MCF 10A (cell line): ENCODE results near the gene FOXP3. TPM values are rescaled to one million over a fixed set of nuclear protein-coding genes. Genes with fewer than 3 reads are reported as not detected.

Source experiments
- BruUV-seq: library from RNA; stranded (reverse); fragments of 400-500 nt; replicated peaks from 2 replicates; lab custom pipeline; 2021; lab: Mats Ljungman, UMichigan
- CTCF ChIA-PET: fragments of 300-600 bp; sonication (Branson Sonifier 250); formaldehyde crosslinking; extraction: SDS; loops from one replicate; lab custom pipeline; 2021; ENCODE audit warnings: antibody characterized with exemption, inconsistent platforms; lab: Yijun Ruan, JAX
- POLR2A ChIA-PET: fragments of 300-600, 350-650 bp; sonication (Branson Sonifier 250); formaldehyde crosslinking; extraction: SDS; loops from one replicate; lab custom pipeline; 2020; ENCODE audit warnings: antibody characterized with exemption, inconsistent platforms; lab: Yijun Ruan, JAX
- DNase-seq: peaks from one replicate; pipeline ENCODE4 v3.0.0-alpha.2; 2018; ENCODE audit not compliant: unreplicated experiment
- H3K27ac Mint-ChIP-seq: one replicate; pipeline ENCODE4 v1.8.0; 2022; ENCODE audit warnings: mild to moderate bottlenecking, low read depth, mixed read lengths; ENCODE audit not compliant: unreplicated experiment
- H3K27me3 Mint-ChIP-seq: one replicate; pipeline ENCODE4 v1.8.0; 2022; ENCODE audit warnings: mixed read lengths; ENCODE audit not compliant: insufficient read depth, unreplicated experiment
- H3K36me3 Mint-ChIP-seq: one replicate; pipeline ENCODE4 v1.8.0; 2022; ENCODE audit warnings: mild to moderate bottlenecking, moderate library complexity, mixed read lengths; ENCODE audit not compliant: insufficient read depth, unreplicated experiment
- H3K4me1 Mint-ChIP-seq: one replicate; pipeline ENCODE4 v1.8.0; 2022; ENCODE audit warnings: mixed read lengths; ENCODE audit not compliant: insufficient read depth, unreplicated experiment
- H3K4me3 Mint-ChIP-seq: one replicate; pipeline ENCODE4 v1.8.0; 2022; ENCODE audit warnings: mild to moderate bottlenecking, moderate library complexity, mixed read lengths; ENCODE audit not compliant: unreplicated experiment
- H3K9me3 Mint-ChIP-seq: one replicate; pipeline ENCODE4 v1.8.0; 2022; ENCODE audit warnings: mixed read lengths; ENCODE audit not compliant: unreplicated experiment
- CTCF ChIP-seq: fragments of 200-600 bp; IDR thresholded peaks from one replicate; pipeline ENCODE4 v1.8.0; 2022; ENCODE audit warnings: antibody characterized with exemption, mild to moderate bottlenecking; ENCODE audit not compliant: unreplicated experiment
- intact Hi-C: fragments of 100-400 bp; cut with micrococcal nuclease; formaldehyde crosslinking; loops from 2 replicates; pipeline ENCODE4 v1.14.1; 2022
- total RNA-seq: library from RNA; stranded (reverse); gene quantifications from 2 replicates; pipeline ENCODE4 v1.2.3, GENCODE V29; 2022

The FOXP3 gene
- total RNA-seq, 1 experiment from 2014 or later, result 0.26 TPM

GRCh38 chrX:49276671-49277534 lies 12.4 kb upstream of the FOXP3 start:
- Mint-ChIP-seq H3K27me3 (no peaks in the 10 kb centered on the region), H3K4me3 (no peak overlapping the region), H3K27ac (peak overlapping the region; percentile 73), H3K4me1 (no peaks in the 10 kb centered on the region), H3K9me3 (no peaks in the 10 kb centered on the region), H3K36me3 (no peaks in the 10 kb centered on the region)
- no peak for DNase-seq
- BruUV-seq, result no TSS peak
- CTCF ChIA-PET, result interaction anchor here (0.6 kb wide), 2 partner anchors 37 to 622 kb away, joined by 3 read pairs; no protein-coding TSS in a partner anchor
- POLR2A ChIA-PET, result interaction anchor here (1.9 kb wide), 1 partner anchor 86 kb away, joined by 4 read pairs; no protein-coding TSS in a partner anchor
- no peak for TF ChIP-seq CTCF
- intact Hi-C loops, result no loop called here

DNA sequence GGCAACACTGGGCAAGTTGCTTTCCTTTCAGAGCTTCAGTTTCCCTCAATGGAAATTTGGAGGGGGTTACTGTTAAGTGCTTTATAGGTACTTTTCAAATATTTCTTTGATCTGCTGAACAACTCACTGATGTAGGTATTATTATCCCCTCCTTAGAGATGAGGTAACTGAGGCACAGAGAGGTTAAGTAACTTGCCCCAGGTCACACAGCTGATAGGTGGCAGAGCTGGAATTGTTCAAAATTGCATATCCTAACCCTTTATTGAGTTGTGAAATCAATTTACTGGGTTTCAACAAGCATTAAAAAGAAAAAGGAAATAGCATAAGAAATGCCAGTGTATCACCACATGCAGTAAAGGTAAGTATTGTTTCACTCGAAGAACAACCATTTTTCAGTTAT lies 11.7 kb upstream of the FOXP3 start:
- H3K27me3 Mint-ChIP-seq, result no peaks in the 10 kb centered on the region

DNA sequence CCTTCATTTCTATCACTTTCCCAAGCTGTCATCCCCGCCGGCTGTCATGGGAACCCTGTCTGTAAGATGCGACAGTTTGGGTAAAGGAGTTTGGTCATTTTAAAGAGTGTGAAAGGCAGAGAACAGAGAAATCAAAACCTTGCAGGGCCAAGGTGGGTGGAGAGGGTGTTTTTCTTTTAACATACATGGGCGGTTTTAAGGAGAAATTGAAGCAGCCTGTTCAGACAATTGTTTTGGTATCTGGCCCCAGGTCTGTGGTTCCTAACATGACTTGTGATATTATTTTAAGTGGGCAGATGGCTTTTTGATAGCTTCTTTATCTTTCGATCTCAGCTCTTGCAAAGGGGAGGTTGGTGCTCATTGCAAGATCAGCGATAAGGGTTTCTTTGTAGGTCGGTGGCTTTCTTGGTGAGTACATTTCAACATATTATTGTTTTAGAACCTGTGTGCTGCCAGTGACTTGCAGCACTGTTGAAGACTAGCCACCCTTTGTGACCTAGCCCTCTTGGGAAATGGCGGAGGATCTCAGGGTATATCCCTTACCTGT lies 8.7 kb upstream of the FOXP3 start:
- intact Hi-C loops, result no loop called here
- Mint-ChIP-seq H3K4me3 (no peak overlapping the region), H3K4me1 (peaks cover 8% of the 10 kb centered on the region), H3K27ac (no peak overlapping the region), H3K36me3 (no peaks in the 10 kb centered on the region), H3K9me3 (peaks cover 3% of the 10 kb centered on the region), H3K27me3 (no peaks in the 10 kb centered on the region)
- POLR2A ChIA-PET, result interaction anchor here (0.6 kb wide), 1 partner anchor 12 kb away, joined by 3 read pairs; no protein-coding TSS in a partner anchor
- no peak for TF ChIP-seq CTCF
- no peak for DNase-seq
- CTCF ChIA-PET, result no interaction called here
- BruUV-seq, result no TSS peak

More for the DNA sequence above, 11.7 kb upstream of the FOXP3 start:
- POLR2A ChIA-PET, result interaction anchor here (0.6 to 1.9 kb wide), 3 partner anchors 49 to 121 kb away, joined by 3 to 4 read pairs (median 3); no protein-coding TSS in a partner anchor
- Mint-ChIP-seq H3K4me1 (peaks cover 3% of the 10 kb centered on the region), H3K36me3 (no peaks in the 10 kb centered on the region), H3K27ac (no peak overlapping the region), H3K4me3 (no peak overlapping the region), H3K9me3 (no peaks in the 10 kb centered on the region)
- CTCF ChIA-PET, result interaction anchor here (0.6 kb wide), 1 partner anchor 8 kb away, joined by 3 read pairs; no protein-coding TSS in a partner anchor
- no peak for DNase-seq
- intact Hi-C loops, result no loop called here
- no peak for TF ChIP-seq CTCF
- no TSS peak for BruUV-seq

DNA sequence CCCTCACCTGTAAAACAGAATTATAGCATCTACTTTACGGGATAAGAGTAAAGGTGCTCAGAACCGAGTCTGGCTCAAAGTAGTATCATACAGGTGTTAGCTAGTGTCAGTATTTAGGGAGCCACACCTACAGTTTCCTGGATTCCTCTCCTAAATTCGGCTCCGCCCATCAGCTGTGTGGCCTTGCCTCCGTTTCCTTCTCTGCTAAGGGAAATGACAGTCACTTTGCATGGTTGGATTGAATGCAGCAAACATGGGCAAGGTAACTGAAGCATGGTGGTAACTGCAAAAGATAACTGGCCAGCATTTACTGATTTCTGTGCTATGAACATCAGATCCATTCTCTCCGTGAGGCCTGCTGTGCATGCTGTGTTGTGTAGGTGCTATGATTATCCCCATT lies 7.9 kb upstream of the FOXP3 start:
- peaks cover 12% of the 10 kb centered on the region for H3K4me1 Mint-ChIP-seq
- intact Hi-C loops, result no loop called here
- POLR2A ChIA-PET, result interaction anchor here (0.6 kb wide), 2 partner anchors 1485 to 1556 kb away, joined by 3 read pairs; no protein-coding TSS in a partner anchor
- no peak overlapping the region for H3K4me3 Mint-ChIP-seq
- DNase-seq, result no peak
- H3K27me3 Mint-ChIP-seq, result no peaks in the 10 kb centered on the region
- CTCF ChIA-PET, result no interaction called here
- H3K9me3 Mint-ChIP-seq, result peaks cover 7% of the 10 kb centered on the region
- no TSS peak for BruUV-seq
- H3K27ac Mint-ChIP-seq, result no peak overlapping the region
- no peak for TF ChIP-seq CTCF
- no peaks in the 10 kb centered on the region for H3K36me3 Mint-ChIP-seq
